Right kidney (tissue), 1 donor: ENCODE data around the gene RIMBP3B.
"Not testable (repeated sequence)": the region's sequence is repeated elsewhere in the genome, so short reads cannot be mapped to it uniquely, and the experiment has no call there.

Experiments
- DNase-seq: peaks from one replicate; pipeline ENCODE4 v3.0.0-alpha.2; 2016

The RIMBP3B gene

GRCh38 chr22:21416375-21416774 is 32.8 kb downstream of the RIMBP3B start:
- DNase-seq, result not testable (repeated sequence)

GRCh38 chr22:21417227-21417746 is 33.7 kb downstream of the RIMBP3B start, which contains the start of gene HIC2:
Gene HIC2, plus strand, starts transcription at chr22:21417371. Its CDS starts 25,461 bp downstream, at chr22:21442832.
- not testable (repeated sequence) for DNase-seq

DNA sequence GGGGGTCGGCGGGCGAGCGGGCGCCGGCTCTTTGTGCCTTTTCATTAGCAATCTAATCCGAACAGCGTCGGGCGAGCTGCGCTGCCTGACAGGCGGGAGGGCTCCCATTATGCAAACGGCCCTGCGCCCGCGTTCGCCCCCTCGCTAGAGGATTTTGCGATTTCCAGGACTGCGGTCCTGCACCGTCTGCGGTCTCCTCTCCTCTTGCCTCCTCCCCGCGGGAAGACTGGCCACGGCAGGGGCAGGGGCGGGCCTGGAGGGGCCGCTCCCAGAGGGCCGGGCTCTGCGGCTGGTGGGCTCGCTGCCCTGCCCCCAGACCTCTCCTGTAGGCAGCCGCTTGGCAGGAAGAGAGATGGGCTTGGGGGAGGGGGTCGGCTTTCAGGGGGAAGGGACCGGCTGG is 34.3 kb downstream of the RIMBP3B start:
- DNase-seq, result not testable (repeated sequence)

- DNase-seq, result not testable (repeated sequence)
Observed at GRCh38 chr22:21418974-21419638, 35.6 kb downstream of the RIMBP3B start.

DNA sequence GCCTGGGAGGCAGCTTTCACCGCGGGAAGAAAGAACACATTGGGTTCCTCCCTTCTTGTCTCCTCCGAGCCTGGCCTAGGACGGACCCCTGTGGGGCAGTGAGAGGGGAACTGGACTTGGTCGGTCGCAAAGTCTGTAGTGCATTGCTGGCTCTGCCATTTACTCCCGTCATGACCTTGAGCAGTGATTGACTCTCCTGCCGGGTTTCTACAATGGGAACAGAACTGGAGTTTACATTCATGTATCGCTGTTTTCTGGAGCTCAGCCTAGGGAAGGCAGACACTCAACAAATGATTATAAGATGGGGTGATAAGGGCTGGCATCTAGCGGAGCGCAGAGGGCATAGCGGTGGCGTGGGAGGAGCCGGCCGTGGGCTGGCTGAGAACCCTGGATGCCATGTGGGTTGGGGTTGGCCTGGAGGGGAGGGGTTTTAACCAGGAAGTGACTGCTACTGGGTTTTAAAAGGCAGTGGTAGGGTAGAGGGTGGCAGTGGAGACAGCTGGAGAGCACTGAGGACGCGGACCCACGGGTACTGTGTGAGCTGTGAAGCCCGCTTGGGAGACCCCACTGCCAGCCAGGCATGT is 36.7 kb downstream of the RIMBP3B start:
- not testable (repeated sequence) for DNase-seq

DNA sequence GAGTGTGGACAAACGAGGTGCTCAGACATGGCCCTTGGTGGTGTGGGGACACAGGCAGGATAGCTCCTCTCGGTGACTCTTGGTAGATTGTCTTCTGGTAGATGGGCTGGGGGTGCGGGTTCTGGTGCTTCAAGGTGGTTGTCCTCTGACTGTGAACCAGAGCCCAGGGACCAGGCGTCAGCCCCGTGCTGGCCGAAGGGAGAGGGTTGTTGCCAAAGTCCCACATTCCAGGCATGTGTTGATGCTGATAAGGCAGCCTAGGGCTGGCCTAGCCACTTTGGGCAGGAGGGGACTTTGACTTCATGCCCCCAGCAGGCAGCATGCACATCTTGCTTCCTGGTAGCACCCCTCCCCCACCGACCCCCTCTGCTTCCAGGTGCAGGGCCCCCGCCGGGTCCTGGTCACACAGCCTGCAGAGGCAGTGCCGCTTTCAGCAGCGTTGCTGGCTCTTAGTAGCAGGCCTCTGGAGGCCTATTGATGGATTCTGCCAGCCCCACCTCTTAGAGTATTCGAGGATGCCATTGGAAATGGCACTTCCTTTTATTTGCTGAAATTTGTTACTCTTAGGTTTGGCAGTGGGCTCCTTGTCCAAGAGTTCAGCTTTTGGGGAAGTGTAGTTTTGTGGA is 40.6 kb downstream of the RIMBP3B start:
- DNase-seq, result not testable (repeated sequence)

GRCh38 chr22:21434378-21435233 is 51.1 kb downstream of the RIMBP3B start:
- DNase-seq, result not testable (repeated sequence)

DNA sequence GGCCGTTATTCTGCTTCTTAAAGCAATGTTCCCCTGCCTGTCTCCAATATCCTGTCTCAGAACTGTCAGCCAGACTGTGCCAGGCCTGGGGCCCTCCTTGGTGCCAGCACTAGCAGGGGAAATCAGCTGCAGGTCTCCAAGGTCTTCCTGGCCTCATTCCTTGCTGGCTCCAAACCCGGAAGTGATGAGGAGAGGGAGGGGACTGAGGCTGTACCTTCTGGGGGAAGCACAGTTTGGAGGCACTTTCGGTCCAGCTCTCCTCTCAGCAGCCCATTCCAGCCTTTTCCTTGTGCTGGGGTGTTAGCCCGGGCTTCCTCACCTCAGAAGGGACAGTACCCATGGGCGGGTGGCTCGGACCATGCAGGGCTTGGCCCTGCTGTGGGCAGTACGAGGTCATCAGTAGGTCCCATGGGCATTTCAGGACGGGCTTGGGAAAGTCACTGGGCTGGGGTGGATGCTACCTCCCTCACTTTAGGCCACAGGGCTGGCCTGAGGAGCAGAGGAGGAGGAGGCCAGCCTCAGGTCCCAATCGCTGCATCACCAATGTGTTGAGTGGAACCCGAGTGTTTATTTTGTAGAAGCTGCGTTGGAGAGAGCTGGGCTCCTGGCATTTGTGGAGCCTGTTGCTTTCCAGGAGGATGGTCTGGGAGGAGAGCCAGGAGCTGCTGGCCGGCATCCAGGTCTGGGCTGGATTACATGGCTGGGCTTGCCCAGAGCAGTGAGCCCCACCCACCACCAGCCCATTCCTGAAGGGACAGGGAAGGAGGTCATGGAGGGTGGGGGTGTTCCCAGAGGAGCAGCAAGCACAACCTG is 52.7 kb downstream of the RIMBP3B start:
- DNase-seq, result not testable (repeated sequence)

- DNase-seq, result not testable (repeated sequence)
Observed at GRCh38 chr22:21438013-21438412, 54.5 kb downstream of the RIMBP3B start.
